Omental fat pad (tissue), 4 donors: Measurements from ENCODE around the gene PAX3. TPM values are rescaled to one million over a fixed set of nuclear protein-coding genes. Genes with fewer than 3 reads are reported as not detected.

ENCODE experiments used
- ATAC-seq: fragments of 150-250 bp; one replicate; pipeline ENCODE4 v1.9.1; 2016; ENCODE audit warnings: mild to moderate bottlenecking, moderate library complexity; ENCODE audit not compliant: low FRiP score
- DNase-seq: peaks from one replicate; pipeline ENCODE4 v3.0.0-alpha.2; 2019; ENCODE audit warnings: low spot score
- total RNA-seq, 4 donors: library from RNA; depleted of rRNA; stranded (reverse); fragments of >200 nt; gene quantifications; one replicate each; pipeline ENCODE4 v1.1.0, GENCODE V29; 2016
- TF ChIP-seq, protein P1 (sequence below), 3 donors: fragments of 450-650 bp; IDR thresholded peaks; one replicate each; pipeline ENCODE4 v1.5.1; 2016 to 2017; ENCODE audit warnings: antibody characterized with exemption in 3 of 3, mild to moderate bottlenecking in 3 of 3, moderate library complexity in 2 of 3

Gene PAX3
- total RNA-seq, 4 donors from 2014 or later: not detected

DNA sequence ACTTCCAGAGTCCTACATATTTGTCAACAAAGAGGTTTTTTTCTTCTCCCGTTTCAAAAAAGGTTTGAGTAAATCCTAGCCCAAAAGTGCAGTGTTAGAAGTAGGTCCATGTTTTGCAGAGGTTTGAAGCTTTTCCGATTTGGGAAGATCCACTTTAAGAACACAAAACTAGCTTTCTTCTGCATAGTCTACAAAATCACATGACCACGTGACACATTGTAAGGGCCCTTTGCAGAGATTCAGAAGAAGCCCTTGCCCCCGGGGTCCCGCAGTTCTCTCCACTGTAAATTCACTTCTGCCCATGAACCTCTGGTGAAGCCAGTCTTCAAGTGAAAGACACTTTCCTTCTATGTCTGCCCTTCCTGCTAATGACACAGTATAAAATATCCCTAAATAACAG is 49.4 kb downstream of the PAX3 start:
- TF ChIP-seq, protein P1, sequence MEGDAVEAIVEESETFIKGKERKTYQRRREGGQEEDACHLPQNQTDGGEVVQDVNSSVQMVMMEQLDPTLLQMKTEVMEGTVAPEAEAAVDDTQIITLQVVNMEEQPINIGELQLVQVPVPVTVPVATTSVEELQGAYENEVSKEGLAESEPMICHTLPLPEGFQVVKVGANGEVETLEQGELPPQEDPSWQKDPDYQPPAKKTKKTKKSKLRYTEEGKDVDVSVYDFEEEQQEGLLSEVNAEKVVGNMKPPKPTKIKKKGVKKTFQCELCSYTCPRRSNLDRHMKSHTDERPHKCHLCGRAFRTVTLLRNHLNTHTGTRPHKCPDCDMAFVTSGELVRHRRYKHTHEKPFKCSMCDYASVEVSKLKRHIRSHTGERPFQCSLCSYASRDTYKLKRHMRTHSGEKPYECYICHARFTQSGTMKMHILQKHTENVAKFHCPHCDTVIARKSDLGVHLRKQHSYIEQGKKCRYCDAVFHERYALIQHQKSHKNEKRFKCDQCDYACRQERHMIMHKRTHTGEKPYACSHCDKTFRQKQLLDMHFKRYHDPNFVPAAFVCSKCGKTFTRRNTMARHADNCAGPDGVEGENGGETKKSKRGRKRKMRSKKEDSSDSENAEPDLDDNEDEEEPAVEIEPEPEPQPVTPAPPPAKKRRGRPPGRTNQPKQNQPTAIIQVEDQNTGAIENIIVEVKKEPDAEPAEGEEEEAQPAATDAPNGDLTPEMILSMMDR (IDR thresholded peaks at IDR 0.05): no peak

GRCh38 chr2:222248818-222249217 is 50.0 kb downstream of the PAX3 start:
- DNase-seq: no peak
- TF ChIP-seq, protein P1 (IDR thresholded peaks at IDR 0.05): no peak
- ATAC-seq: no peak

More for the DNA sequence above, 49.4 kb downstream of the PAX3 start:
- ATAC-seq (no peak), DNase-seq (no peak)

- ATAC-seq: no peak
- TF ChIP-seq, protein P1 (IDR thresholded peaks at IDR 0.05): no peak
These were observed 50.5 kb downstream of the PAX3 start for GRCh38 chr2:222248256-222248655.

GRCh38 chr2:222242532-222242931 is 56.3 kb downstream of the PAX3 start:
- DNase-seq: no peak
- ATAC-seq: no peak
- TF ChIP-seq, protein P1 (IDR thresholded peaks at IDR 0.05): no peak

More at GRCh38 chr2:222248256-222248655, 50.5 kb downstream of the PAX3 start:
- DNase-seq: no peak

GRCh38 chr2:222241128-222241870 is 57.5 kb downstream of the PAX3 start:
- no peak for ATAC-seq
- DNase-seq: no peak
- TF ChIP-seq, protein P1 (IDR thresholded peaks at IDR 0.05): no peak

DNA sequence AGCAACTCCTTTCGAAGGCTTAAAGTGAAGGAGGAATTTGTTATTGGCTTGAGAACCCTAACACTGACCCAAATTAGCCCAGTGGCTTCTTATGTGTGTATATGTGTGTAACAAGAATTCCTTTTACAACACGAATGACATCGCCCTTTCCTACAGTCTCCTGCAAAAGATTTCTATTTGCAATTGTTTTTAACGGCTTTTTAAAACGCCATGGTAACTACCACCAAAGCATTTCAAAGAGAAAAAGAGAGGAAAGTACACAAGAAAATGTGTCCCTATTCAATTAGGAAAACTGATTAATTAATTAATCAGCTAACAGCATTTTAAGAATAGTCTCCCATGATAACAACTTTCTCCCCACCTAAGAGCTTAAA is 58.1 kb downstream of the PAX3 start:
- TF ChIP-seq, protein P1 (IDR thresholded peaks at IDR 0.05): no peak
- DNase-seq (no peak), ATAC-seq (no peak)
